ENCODE data around the gene LSAMP. TPM values are rescaled to one million over a fixed set of nuclear protein-coding genes. Genes with fewer than 3 reads are reported as not detected.

The LSAMP gene
- total RNA-seq, 1 donor from 2014 or later: 4.4 TPM

- no peak for DNase-seq (ENCODE audit: extremely low spot score, unreplicated experiment)
These were observed 458.6 kb downstream of the LSAMP start for GRCh38 chr3:115986555-115987207.

GRCh38 chr3:115982629-115983028 lies 462.7 kb downstream of the LSAMP start:
- H3K4me3 Mint-ChIP-seq (ENCODE audit: unreplicated experiment): no peak overlapping the region
- peaks cover 19% of the 10 kb centered on the region for H3K27me3 Mint-ChIP-seq (ENCODE audit: unreplicated experiment)
- TF ChIP-seq, protein P1, sequence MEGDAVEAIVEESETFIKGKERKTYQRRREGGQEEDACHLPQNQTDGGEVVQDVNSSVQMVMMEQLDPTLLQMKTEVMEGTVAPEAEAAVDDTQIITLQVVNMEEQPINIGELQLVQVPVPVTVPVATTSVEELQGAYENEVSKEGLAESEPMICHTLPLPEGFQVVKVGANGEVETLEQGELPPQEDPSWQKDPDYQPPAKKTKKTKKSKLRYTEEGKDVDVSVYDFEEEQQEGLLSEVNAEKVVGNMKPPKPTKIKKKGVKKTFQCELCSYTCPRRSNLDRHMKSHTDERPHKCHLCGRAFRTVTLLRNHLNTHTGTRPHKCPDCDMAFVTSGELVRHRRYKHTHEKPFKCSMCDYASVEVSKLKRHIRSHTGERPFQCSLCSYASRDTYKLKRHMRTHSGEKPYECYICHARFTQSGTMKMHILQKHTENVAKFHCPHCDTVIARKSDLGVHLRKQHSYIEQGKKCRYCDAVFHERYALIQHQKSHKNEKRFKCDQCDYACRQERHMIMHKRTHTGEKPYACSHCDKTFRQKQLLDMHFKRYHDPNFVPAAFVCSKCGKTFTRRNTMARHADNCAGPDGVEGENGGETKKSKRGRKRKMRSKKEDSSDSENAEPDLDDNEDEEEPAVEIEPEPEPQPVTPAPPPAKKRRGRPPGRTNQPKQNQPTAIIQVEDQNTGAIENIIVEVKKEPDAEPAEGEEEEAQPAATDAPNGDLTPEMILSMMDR (IDR thresholded peaks at IDR 0.05): no peak
- peaks cover 4% of the 10 kb centered on the region for H3K9me3 Mint-ChIP-seq (ENCODE audit: unreplicated experiment)
- DNase-seq (ENCODE audit: extremely low spot score, unreplicated experiment): no peak
- H3K36me3 Mint-ChIP-seq (ENCODE audit: unreplicated experiment): peaks cover 3% of the 10 kb centered on the region
- peaks cover 5% of the 10 kb centered on the region for H3K4me1 Mint-ChIP-seq (ENCODE audit: unreplicated experiment)
- no peak overlapping the region for H3K27ac Mint-ChIP-seq (ENCODE audit: unreplicated experiment)

More at GRCh38 chr3:115986555-115987207, 458.6 kb downstream of the LSAMP start:
- Mint-ChIP-seq H3K9me3 (ENCODE audit: unreplicated experiment) (no peaks in the 10 kb centered on the region), H3K4me1 (ENCODE audit: unreplicated experiment) (peaks cover 5% of the 10 kb centered on the region), H3K27me3 (ENCODE audit: unreplicated experiment) (no peaks in the 10 kb centered on the region), H3K27ac (ENCODE audit: unreplicated experiment) (no peak overlapping the region), H3K36me3 (ENCODE audit: unreplicated experiment) (no peaks in the 10 kb centered on the region), H3K4me3 (ENCODE audit: unreplicated experiment) (no peak overlapping the region)
- TF ChIP-seq, protein P1 (IDR thresholded peaks at IDR 0.05): peak; percentile 47

DNA sequence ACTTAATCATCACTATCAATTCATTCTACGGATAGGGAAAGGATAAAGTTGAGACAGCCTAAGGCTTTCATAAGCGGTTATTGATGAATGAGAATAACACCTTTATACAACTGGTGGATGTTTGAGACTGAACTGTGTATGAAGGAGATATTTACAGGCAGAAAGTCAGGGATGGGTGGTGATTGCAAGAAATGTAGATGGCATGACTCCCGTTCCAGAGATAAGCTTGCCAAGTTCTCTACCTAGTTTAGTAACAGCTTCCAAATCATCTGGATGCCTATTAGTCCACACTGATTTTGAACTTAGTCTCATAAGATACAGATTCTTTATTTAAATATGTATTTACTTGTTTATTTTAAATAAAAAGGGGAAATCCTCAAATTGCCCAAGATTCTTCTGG lies 463.2 kb downstream of the LSAMP start:
- Mint-ChIP-seq H3K27me3 (ENCODE audit: unreplicated experiment) (peaks cover 19% of the 10 kb centered on the region), H3K36me3 (ENCODE audit: unreplicated experiment) (peaks cover 3% of the 10 kb centered on the region), H3K4me3 (ENCODE audit: unreplicated experiment) (no peak overlapping the region), H3K27ac (ENCODE audit: unreplicated experiment) (no peak overlapping the region), H3K9me3 (ENCODE audit: unreplicated experiment) (peaks cover 4% of the 10 kb centered on the region), H3K4me1 (ENCODE audit: unreplicated experiment) (peaks cover 3% of the 10 kb centered on the region)
- TF ChIP-seq, protein P1 (IDR thresholded peaks at IDR 0.05): no peak
- DNase-seq (ENCODE audit: extremely low spot score, unreplicated experiment): no peak

- peaks cover 4% of the 10 kb centered on the region for H3K9me3 Mint-ChIP-seq (ENCODE audit: unreplicated experiment)
- DNase-seq (ENCODE audit: extremely low spot score, unreplicated experiment): no peak
- H3K27ac Mint-ChIP-seq (ENCODE audit: unreplicated experiment): no peak overlapping the region
- peaks cover 3% of the 10 kb centered on the region for H3K36me3 Mint-ChIP-seq (ENCODE audit: unreplicated experiment)
- TF ChIP-seq, protein P1 (IDR thresholded peaks at IDR 0.05): no peak
- peaks cover 3% of the 10 kb centered on the region for H3K4me1 Mint-ChIP-seq (ENCODE audit: unreplicated experiment)
- peaks cover 19% of the 10 kb centered on the region for H3K27me3 Mint-ChIP-seq (ENCODE audit: unreplicated experiment)
- no peak overlapping the region for H3K4me3 Mint-ChIP-seq (ENCODE audit: unreplicated experiment)
These were observed 464.6 kb downstream of the LSAMP start for GRCh38 chr3:115980709-115981108.

DNA sequence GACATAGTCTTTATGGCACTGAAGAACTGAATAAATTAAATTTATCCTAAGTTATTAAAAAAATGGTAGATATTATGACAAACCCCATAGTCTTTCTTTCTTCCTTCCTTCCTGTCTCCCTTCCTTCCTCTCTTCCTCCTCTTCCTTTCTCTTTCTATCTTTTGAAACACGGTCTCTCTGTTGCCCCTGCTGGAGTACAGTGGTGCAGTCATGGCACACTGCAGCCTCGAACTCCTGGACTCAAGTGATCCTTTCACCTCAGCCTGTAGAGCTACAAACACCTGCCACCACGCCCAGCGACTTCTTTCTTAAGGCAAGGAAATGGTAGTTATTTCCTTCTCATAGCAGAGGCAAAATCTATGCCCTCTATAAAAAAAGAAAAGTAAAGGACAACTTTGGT lies 467.4 kb downstream of the LSAMP start:
- no peak for DNase-seq (ENCODE audit: extremely low spot score, unreplicated experiment)
- TF ChIP-seq, protein P1 (IDR thresholded peaks at IDR 0.05): no peak
- Mint-ChIP-seq H3K27me3 (ENCODE audit: unreplicated experiment) (peaks cover 19% of the 10 kb centered on the region), H3K4me3 (ENCODE audit: unreplicated experiment) (no peak overlapping the region), H3K4me1 (ENCODE audit: unreplicated experiment) (peaks cover 14% of the 10 kb centered on the region), H3K27ac (ENCODE audit: unreplicated experiment) (no peak overlapping the region), H3K36me3 (ENCODE audit: unreplicated experiment) (peaks cover 3% of the 10 kb centered on the region), H3K9me3 (ENCODE audit: unreplicated experiment) (peaks cover 4% of the 10 kb centered on the region)

Measured in osteocyte (in vitro differentiated cells).